HepG2 (cell line): Measurements from ENCODE around the gene PRKAR1A. TPM values are rescaled to one million over a fixed set of nuclear protein-coding genes. Genes with fewer than 3 reads are reported as not detected.

ENCODE experiments used
- ATF7 ChIP-seq, 2 experiments: fragments of 450-650 bp in 1 of 2; sonication (generic) in 1 of 2; formaldehyde crosslinking in 1 of 2; IDR thresholded peaks; 2 replicates each; pipeline versions ENCODE4 v1.4.0 to v1.6.1; 2016 to 2020; ENCODE audit warnings: antibody characterized with exemption in 1 of 2, mild to moderate bottlenecking in 1 of 2, missing genetic modification reagents in 1 of 2
- HIVEP1 ChIP-seq: sonication (generic); formaldehyde crosslinking; IDR thresholded peaks from 2 replicates; pipeline ENCODE4 v1.4.0; 2020; ENCODE audit warnings: mild to moderate bottlenecking, missing genetic modification reagents
- ZBTB40 ChIP-seq, 2 experiments: fragments of 450-650 bp in 1 of 2; sonication (generic) in 1 of 2; formaldehyde crosslinking in 1 of 2; IDR thresholded peaks; 2 replicates each; pipeline versions ENCODE4 v1.6.1 to v1.8.0; 2016 to 2022; ENCODE audit warnings: antibody characterized with exemption in 1 of 2, mild to moderate bottlenecking in 1 of 2, missing genetic modification reagents in 1 of 2
- ZNF234 ChIP-seq: sonication (generic); formaldehyde crosslinking; conservative IDR thresholded peaks from 2 replicates; pipeline ENCODE4 v1.5.1; 2020; ENCODE audit warnings: mild to moderate bottlenecking, missing genetic modification reagents
- ZNF235 ChIP-seq: sonication (generic); formaldehyde crosslinking; IDR thresholded peaks from 2 replicates; pipeline ENCODE4 v1.8.1; 2023; ENCODE audit warnings: mild to moderate bottlenecking, missing genetic modification reagents, borderline replicate concordance
- ZNF30 ChIP-seq: sonication (generic); formaldehyde crosslinking; IDR thresholded peaks from 2 replicates; pipeline ENCODE4 v1.5.0; 2020; ENCODE audit warnings: mild to moderate bottlenecking, missing genetic modification reagents
- ZNF407 ChIP-seq: sonication (generic); formaldehyde crosslinking; IDR thresholded peaks from one replicate; pipeline ENCODE4 v1.5.1; 2020; ENCODE audit warnings: mild to moderate bottlenecking, missing genetic modification reagents; ENCODE audit errors: not compliant biosample characterization
- polyA plus RNA-seq, 8 experiments: library from polyadenylated mRNA; depleted of rRNA in 3 of 8; stranded (reverse) in 7 of 8; unstranded in 1 of 8; fragments of >200 nt; fragmentation: Illumina TruSeq in 4 of 8; extraction: Trizol in 4 of 8; gene quantifications; 2 replicates each; pipeline versions ENCODE4 v1.2.1 to v1.2.3, GENCODE V29; 2011 to 2016; ENCODE audit warnings: low read depth in 4 of 8, missing spikeins in 1 of 8, mixed read lengths in 1 of 8; ENCODE audit not compliant: insufficient read depth in 1 of 8
- total RNA-seq, 5 experiments: library from RNA; depleted of rRNA; stranded (reverse); fragments of >200 nt; fragmentation: Illumina TruSeq; extraction: Trizol; gene quantifications; 2 replicates each; pipeline ENCODE4 v1.2.3, GENCODE V29; 2016; ENCODE audit warnings: low read depth in 1 of 5

The PRKAR1A gene
- total and polyA plus RNA-seq, 2 of the 13 experiments (the other 11 are each of a cell fraction or from before 2014, with no cell fraction given): 265 to 266 TPM

- no peak for TF ChIP-seq ZBTB40 (IDR thresholded peaks at IDR 0.05)
- no peak; the same call in 1 of the 2 replicates for TF ChIP-seq ZBTB40 (CRISPR knock-in tag; IDR thresholded peaks at IDR 0.05)
- peak; percentile 87; the same call in 1 of the 2 replicates for TF ChIP-seq ZNF234
- TF ChIP-seq ZNF235 (CRISPR knock-in tag): peak; percentile 54; the same call in 1 of the 2 replicates
- peak; percentile 72 for TF ChIP-seq HIVEP1 (CRISPR knock-in tag)
- TF ChIP-seq ZNF30: peak; percentile 47; the same call in 1 of the 2 replicates
- TF ChIP-seq ATF7 (IDR thresholded peaks at IDR 0.05): no peak
- no peak for TF ChIP-seq ATF7 (CRISPR knock-in tag; IDR thresholded peaks at IDR 0.05)
- TF ChIP-seq ZNF407 (CRISPR knock-in tag): no peak
These were observed 88.1 kb downstream of the PRKAR1A start (continued) for GRCh38 chr17:68600067-68600930.
